Peyer's patch (tissue), 4 donors: ENCODE data around the gene TARBP1. TPM values are rescaled to one million over a fixed set of nuclear protein-coding genes. Genes with fewer than 3 reads are reported as not detected.

ENCODE experiments used
- DNase-seq, 3 donors: peaks; one replicate each; pipeline ENCODE4 v3.0.0-alpha.2; 2017 to 2019
- H3K27ac ChIP-seq, 4 donors: fragments of 200-600 bp; sonication (generic); one replicate each; pipeline ENCODE4 v1.5.1; 2016 to 2019
- H3K27me3 ChIP-seq, 2 donors: fragments of 200-600 bp; sonication (generic); one replicate each; pipeline ENCODE4 v1.5.1; 2019
- H3K36me3 ChIP-seq, 3 donors: fragments of 200-600 bp; sonication (generic); one replicate each; pipeline ENCODE4 v1.5.1; 2016 to 2019
- H3K4me1 ChIP-seq, 4 donors: fragments of 200-600 bp; sonication (generic); one replicate each; pipeline ENCODE4 v1.5.1; 2016 to 2019
- H3K4me3 ChIP-seq, 4 donors: fragments of 200-600 bp; sonication (generic); 1 replicate in 3 of 4; 2 replicates in 1 of 4; pipeline ENCODE4 v1.5.1; 2016 to 2019; ENCODE audit warnings: mild to moderate bottlenecking in 1 of 4
- H3K9me3 ChIP-seq, 4 donors: fragments of 200-600 bp; sonication (generic); one replicate each; pipeline ENCODE4 v1.5.1; 2016 to 2019; ENCODE audit warnings: mild to moderate bottlenecking in 1 of 4
- POLR2A ChIP-seq, 2 donors: fragments of 450-650 bp; IDR thresholded peaks; one replicate each; pipeline ENCODE4 v1.5.1; 2017; ENCODE audit warnings: antibody characterized with exemption in 2 of 2, mild to moderate bottlenecking in 2 of 2, moderate library complexity in 2 of 2
- total RNA-seq, 4 donors: library from RNA; depleted of rRNA; stranded (reverse); fragments of >200 nt; gene quantifications; one replicate each; pipeline ENCODE4 v1.1.0, GENCODE V29; 2016
- TF ChIP-seq, protein P1 (sequence below), 6 experiments: fragments of 450-650 bp in 4 of 6; fragments of 200-600 bp in 2 of 6; sonication (generic) in 1 of 6; IDR thresholded peaks; one replicate each; pipeline ENCODE4 v1.5.1; 2017 to 2019; ENCODE audit warnings: antibody characterized with exemption in 6 of 6, mild to moderate bottlenecking in 3 of 6, moderate library complexity in 1 of 6

Gene TARBP1
- total RNA-seq, 4 donors from 2014 or later = 19.3 to 52.0 (median 36.3) TPM

DNA sequence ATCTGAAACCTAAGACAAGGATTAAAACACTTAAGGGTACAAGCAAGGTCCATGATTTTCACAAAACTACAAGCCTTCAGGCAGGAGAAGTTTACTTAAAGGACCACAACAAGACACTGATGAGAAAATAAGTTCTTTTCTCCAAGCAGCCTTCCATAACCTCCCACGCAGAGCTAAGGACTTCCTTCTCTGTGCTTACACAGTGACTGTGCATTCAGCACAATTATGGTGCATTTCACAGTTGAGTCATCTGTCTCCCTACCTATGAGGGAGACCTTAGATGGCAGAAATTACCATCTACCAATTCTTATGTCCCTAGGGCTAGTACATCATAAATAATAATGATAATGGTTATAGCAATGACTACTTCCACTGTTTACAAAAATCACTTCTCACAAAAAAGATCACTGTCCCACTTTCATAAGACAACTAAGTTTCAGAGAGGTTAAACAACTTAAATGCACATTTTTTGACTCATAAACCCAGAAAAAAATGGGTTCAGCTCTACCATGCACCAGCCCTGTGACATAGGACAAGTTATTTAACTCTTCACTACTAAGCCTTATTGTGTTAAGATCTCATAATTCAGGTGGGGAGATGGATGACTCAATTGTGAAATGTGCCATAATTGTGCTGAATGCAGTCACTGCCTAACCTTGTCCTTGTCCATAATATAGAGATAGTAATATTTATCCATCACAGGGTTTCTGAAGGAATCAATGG is 45.3 kb downstream of the TARBP1 start:
- DNase-seq = no peak
- Histone ChIP-seq H3K27ac (no peak overlapping the region), H3K4me1 (no peaks in the 10 kb centered on the region), H3K36me3 (peaks cover 0 to 14% (median 0%) of the 10 kb centered on the region in 3 donors), H3K9me3 (no peaks in the 10 kb centered on the region), H3K27me3 (no peaks in the 10 kb centered on the region), H3K4me3 (no peak overlapping the region)
- no peak for TF ChIP-seq POLR2A (IDR thresholded peaks at IDR 0.05)

DNA sequence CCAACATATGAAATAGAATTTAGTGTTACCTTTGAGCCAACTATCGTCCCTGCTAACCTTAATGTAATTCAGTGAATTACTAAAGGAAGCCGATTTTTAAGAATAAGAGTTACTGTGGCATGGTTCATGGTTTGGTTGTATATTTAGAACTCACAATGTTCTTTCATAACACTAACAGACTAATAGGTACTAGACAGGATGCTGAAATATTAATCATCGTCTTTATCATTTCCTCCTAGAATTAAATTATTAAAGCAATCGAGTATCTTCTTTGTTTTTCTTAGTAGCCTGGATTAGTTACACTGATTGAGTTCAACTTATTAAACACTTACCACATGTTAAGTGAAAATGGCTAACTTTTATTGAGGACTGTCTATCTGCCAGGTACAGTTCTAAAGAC is 47.7 kb downstream of the TARBP1 start:
- Histone ChIP-seq H3K27me3 (no peaks in the 10 kb centered on the region), H3K9me3 (no peaks in the 10 kb centered on the region), H3K4me3 (no peak overlapping the region), H3K36me3 (peaks cover 0 to 30% (median 0%) of the 10 kb centered on the region in 3 donors), H3K27ac (no peak overlapping the region), H3K4me1 (no peaks in the 10 kb centered on the region)
- TF ChIP-seq POLR2A (IDR thresholded peaks at IDR 0.05) = no peak
- TF ChIP-seq, protein P1, sequence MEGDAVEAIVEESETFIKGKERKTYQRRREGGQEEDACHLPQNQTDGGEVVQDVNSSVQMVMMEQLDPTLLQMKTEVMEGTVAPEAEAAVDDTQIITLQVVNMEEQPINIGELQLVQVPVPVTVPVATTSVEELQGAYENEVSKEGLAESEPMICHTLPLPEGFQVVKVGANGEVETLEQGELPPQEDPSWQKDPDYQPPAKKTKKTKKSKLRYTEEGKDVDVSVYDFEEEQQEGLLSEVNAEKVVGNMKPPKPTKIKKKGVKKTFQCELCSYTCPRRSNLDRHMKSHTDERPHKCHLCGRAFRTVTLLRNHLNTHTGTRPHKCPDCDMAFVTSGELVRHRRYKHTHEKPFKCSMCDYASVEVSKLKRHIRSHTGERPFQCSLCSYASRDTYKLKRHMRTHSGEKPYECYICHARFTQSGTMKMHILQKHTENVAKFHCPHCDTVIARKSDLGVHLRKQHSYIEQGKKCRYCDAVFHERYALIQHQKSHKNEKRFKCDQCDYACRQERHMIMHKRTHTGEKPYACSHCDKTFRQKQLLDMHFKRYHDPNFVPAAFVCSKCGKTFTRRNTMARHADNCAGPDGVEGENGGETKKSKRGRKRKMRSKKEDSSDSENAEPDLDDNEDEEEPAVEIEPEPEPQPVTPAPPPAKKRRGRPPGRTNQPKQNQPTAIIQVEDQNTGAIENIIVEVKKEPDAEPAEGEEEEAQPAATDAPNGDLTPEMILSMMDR (IDR thresholded peaks at IDR 0.05) = no peak
- no peak for DNase-seq

DNA sequence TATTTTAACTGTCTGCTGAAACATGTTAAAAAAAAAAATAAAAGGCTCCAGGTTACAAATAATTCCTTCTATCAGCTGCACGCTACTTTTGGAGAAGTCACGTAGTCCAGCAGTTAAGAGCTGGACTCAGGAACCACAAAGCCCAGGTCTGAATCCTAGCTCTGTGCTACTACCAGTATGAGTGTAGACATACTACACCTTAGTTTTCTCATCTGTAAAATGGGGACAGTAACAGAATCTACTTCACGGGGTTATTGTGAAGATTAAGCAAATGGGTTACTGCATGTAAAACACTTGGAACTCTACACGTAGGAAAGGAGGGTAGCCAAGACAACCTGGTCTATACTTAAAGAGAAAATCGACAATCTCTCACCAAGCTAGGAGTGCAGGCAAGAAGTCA is 48.3 kb downstream of the TARBP1 start:
- no peak overlapping the region for H3K4me3 ChIP-seq

DNA sequence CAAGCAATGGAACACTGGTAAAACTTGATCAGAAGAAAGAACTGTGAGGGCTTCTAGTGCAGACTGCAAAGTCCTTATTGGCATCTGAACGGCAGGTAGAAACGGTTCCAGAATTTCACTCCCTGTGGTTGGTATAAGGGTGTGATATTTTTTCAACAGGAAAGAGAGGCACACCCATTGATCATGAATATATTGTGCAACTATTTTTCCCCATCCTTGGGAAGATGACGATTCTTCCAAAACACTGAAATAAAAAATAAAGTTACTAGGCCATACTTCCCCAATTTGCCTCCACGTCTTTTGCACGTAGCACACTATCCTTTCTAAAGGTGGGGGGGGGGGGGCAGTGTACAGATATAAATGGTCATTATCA is 49.6 kb downstream of the TARBP1 start:
- no peaks in the 10 kb centered on the region for H3K9me3 ChIP-seq
- no peaks in the 10 kb centered on the region for H3K4me1 ChIP-seq
- TF ChIP-seq, protein P1 (IDR thresholded peaks at IDR 0.05) = no peak
- TF ChIP-seq POLR2A (IDR thresholded peaks at IDR 0.05) = no peak
- H3K36me3 ChIP-seq = peaks cover 0 to 37% (median 0%) of the 10 kb centered on the region in 3 donors
- no peak overlapping the region for H3K4me3 ChIP-seq
- H3K27me3 ChIP-seq = no peaks in the 10 kb centered on the region
- no peak for DNase-seq
- H3K27ac ChIP-seq = no peak overlapping the region

More for the DNA sequence above, 48.3 kb downstream of the TARBP1 start:
- no peaks in the 10 kb centered on the region for H3K4me1 ChIP-seq
- no peak overlapping the region for H3K27ac ChIP-seq
- no peak for DNase-seq
- H3K9me3 ChIP-seq = no peaks in the 10 kb centered on the region
- H3K27me3 ChIP-seq = no peaks in the 10 kb centered on the region
- no peak for TF ChIP-seq POLR2A (IDR thresholded peaks at IDR 0.05)
- TF ChIP-seq, protein P1 (IDR thresholded peaks at IDR 0.05) = no peak
- H3K36me3 ChIP-seq = peaks cover 0 to 30% (median 0%) of the 10 kb centered on the region in 3 donors

DNA sequence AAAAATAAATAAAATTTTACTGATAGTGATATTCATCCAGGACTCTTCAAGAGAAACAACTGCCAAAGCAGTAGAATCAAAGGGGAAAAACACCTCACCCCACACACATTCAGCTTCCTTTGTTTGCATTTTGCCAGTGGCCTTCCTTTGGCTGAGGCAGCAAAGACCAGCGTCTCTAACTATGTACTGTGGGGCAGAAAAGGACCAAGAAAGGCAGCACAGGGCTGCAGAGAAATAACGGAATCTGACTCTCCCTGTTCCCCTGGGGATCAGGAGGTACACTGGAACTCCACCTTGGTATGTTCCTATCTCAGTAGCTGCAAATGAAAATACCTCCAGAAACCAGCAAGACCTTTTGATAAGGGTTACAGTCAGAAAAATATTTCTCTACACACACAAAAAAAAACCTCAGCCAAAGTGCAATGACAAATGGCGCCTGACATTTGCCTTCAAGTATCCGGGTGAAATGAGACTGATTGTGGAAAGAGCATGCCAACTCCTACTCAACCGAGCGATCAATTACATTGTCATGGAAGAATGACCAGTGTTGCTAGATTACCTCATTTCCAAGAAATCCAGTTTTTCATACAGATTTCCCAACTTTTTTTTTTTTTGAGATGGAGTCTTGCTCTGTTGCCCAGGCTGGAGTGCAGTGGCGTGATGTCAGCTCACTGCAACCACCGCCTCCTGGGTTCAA is 50.9 kb downstream of the TARBP1 start:
- H3K9me3 ChIP-seq = no peaks in the 10 kb centered on the region
- peaks cover 0 to 41% (median 0%) of the 10 kb centered on the region in 3 donors for H3K36me3 ChIP-seq

More for the DNA sequence above, 50.9 kb downstream of the TARBP1 start:
- Histone ChIP-seq H3K27me3 (no peaks in the 10 kb centered on the region), H3K4me3 (no peak overlapping the region), H3K4me1 (no peaks in the 10 kb centered on the region), H3K27ac (no peak overlapping the region)
- no peak for DNase-seq
- TF ChIP-seq POLR2A (IDR thresholded peaks at IDR 0.05) = no peak
- TF ChIP-seq, protein P1 (IDR thresholded peaks at IDR 0.05) = no peak
